ENCODE data around the gene ALK.

ALK gene

DNA sequence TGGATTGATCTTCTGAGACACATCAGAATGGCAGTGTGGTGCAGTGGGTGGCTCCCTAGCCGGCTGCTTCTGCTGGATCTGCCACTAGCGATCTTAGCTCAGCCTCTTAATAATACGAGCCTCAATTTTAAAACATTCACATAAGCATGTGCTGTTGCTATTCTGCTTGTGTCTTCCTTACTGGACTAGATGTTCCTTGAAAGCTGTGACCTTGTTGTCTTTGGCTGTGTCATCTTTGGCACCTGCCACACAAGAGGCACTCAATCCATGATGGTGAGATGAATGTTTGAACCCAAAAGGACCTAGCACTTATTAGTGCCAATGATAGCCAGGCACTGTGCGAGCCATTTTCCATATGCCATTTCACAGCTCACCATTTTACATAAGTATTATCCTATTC lies 393.0 kb downstream of the ALK start:
- DNase-seq (ENCODE audit: extremely low read depth, low read depth): no peak
- TF ChIP-seq CTCF (IDR thresholded peaks at IDR 0.05; ENCODE audit: low read depth, low read length): no peak

DNA sequence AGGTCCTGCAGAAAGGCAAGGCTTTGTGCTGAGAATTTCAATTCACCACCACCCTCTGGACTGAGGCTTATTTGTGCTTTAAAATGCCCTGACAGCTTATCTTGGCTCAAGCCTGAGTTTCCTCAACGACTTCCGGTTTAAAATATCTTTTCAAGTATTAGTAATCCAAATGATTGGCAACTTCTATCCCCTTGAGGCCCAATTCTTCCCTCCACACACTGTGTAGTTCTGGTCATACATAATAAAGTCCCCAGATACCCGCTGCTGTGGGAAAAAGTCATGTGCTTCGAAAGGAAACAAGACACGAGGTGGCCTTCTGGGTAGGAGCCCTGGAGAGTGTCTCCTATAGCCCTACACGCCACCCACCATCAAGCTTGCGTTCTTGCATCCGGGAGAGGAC lies 393.4 kb downstream of the ALK start:
- no peak for TF ChIP-seq CTCF (IDR thresholded peaks at IDR 0.05; ENCODE audit: low read depth, low read length)

DNA sequence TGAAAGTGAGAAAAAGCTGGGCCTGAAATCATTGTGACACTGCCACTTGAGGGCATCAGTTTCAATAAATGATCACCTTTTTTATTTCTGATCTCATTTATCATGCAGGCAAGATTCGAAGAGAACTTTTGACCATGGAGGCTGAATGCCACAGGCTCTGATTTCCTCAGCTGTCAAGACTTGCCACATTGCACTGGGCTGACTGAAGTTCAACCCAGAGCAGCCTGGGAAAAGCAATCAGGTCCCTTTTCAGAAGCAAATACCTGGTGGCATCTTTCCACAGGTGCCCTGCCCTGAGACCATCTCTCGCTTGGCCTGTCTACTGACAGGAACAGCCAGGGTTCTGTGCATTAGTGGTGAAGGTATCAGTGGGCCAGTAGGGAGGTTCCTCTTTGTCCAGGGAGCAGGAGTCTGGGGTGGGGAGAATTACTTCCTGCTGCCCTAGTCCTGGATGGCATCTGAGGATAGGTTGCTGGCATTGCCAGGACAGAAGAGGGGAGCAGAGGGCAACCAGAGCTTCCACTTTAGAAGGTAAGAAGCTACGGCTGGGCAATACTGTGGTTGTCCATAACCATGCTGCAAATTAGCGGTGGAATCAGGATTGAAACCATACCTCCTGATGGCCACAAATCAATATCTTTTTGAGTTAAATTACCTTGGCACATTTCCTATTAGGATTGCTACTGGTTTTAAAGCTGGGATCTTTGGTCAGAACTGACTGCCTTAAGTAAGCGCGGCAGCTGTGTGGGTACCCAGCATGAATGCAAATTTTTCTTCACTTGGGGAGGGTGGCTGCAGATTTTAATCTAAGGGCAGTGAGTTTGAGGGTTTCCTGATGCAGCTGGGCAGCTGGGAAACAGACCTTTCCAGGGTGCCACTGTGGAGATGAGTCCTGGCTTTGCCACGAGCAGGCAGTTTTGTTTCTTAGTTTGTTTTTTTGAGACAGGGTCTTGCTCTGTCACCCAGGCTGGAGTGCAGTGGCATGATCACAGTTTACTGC lies 394.5 kb downstream of the ALK start:
- no peak for DNase-seq (ENCODE audit: extremely low read depth, low read depth)
- no peak for TF ChIP-seq CTCF (IDR thresholded peaks at IDR 0.05; ENCODE audit: low read depth, low read length)

More for the DNA sequence above, 393.4 kb downstream of the ALK start:
- no peak for DNase-seq (ENCODE audit: extremely low read depth, low read depth)

GRCh38 chr2:29525921-29526320 lies 395.5 kb downstream of the ALK start:
- DNase-seq (ENCODE audit: extremely low read depth, low read depth): no peak
- no peak for TF ChIP-seq CTCF (IDR thresholded peaks at IDR 0.05; ENCODE audit: low read depth, low read length)

DNA sequence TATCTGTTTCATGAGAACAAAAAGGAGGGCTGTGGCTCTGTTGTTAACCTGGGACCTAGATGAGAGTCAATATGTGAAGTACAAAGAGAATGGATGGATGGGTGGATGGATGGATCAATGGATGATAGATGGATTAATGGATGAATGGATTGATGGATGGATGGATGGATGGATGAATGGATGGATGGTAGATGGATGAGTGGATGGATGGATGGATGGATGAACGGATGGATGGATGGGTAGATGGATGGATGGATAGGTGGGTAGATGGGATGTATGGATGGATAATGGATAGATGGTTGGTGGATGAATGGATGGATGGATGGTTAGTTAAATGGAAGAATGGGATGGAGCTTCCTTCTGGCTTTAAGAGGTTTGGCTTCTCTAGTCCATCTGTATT lies 396.7 kb downstream of the ALK start:
- DNase-seq (ENCODE audit: extremely low read depth, low read depth): no peak
- no peak for TF ChIP-seq CTCF (IDR thresholded peaks at IDR 0.05; ENCODE audit: low read depth, low read length)

DNA sequence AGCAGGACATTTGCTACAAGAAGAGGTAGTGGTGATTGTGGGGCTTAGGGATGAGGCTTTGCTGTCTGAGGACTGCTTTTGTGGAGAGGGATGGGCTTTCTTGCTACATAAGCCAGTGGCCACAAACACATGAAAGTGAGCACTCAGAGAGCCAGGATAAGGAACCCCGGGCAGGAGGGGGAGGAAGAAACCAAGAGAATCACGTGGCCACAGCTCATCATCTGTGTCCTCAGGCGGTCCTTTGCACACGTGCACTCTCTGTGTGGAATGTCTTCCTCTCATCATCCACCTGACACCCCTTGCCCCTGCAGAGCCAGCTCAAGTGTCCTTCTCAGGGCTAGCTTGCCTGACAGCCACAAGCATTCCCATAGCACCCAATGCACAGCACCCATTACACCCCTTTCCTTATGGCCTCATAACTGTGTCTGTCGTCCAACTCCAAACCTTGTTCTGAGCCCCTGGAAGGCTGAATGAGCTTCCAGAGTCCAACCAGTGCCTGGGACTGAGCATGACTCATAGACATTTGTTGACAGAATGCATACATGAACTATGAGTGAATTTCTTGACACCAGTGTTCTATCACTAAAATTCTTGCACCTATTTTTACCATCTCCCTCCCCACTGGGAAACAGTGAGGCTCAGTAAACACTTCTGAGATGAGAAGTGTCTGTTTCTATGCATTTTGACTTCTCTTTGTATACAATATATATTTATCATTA lies 398.3 kb downstream of the ALK start:
- no peak for TF ChIP-seq CTCF (IDR thresholded peaks at IDR 0.05; ENCODE audit: low read depth, low read length)
- DNase-seq (ENCODE audit: extremely low read depth, low read depth): no peak

GRCh38 chr2:29520001-29520400 lies 401.4 kb downstream of the ALK start:
- no peak for TF ChIP-seq CTCF (IDR thresholded peaks at IDR 0.05; ENCODE audit: low read depth, low read length)
- no peak for DNase-seq (ENCODE audit: extremely low read depth, low read depth)

Data from AG09319 (cell line).